ENCODE measurements around the gene ALDH1A1.

Gene ALDH1A1

DNA sequence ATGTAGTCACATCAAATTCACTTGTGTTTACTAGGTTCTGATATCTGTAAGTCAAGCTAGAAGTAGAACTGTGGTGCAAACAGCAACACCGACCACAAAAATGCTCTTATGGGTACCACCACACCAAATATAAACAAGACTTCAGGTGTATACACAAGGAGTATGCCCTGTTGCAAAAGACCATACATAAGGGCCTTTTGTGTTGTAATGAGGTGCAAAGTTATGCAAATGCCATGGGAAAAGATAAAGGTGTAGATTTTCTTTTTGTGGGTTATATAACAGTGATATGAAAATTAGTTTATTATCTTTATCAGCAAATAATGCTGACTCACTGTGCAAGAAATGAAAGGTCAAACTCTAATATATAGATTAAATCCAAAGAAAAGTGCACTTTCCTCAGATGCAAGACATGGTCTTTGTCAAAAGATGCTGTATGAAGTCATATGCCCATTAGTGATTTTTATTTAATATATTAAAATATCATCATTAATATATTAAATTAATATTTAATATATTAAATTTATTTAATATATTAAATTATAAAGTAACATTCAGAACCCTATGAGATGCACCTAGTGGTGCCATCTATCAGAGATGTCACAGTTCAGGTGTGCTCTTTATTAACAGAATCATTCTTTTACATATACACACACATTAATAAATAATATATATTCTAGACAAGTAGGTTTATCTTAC is 26.7 kb upstream of the ALDH1A1 start:
- DNase-seq (ENCODE audit: low read depth): no peak

DNA sequence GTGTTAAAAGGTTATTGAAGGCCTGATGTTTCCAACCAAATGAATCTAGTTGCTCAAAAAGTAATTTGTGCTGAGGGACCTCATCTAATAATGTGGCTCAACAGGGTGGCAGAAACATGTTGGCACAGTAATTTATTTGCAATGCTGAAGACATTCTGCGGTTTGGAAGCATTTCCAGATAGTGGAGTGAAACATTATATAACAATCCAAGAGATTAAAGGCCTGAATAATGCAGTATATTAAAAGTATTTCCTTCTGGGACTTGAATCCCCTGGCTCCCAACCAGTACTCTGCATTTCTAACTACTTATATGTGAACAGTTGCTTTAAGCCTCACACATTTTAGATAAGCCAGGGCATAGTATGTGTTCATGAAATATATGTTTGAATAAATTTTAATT is 25.9 kb upstream of the ALDH1A1 start:
- no peak for DNase-seq (ENCODE audit: low read depth)

DNA sequence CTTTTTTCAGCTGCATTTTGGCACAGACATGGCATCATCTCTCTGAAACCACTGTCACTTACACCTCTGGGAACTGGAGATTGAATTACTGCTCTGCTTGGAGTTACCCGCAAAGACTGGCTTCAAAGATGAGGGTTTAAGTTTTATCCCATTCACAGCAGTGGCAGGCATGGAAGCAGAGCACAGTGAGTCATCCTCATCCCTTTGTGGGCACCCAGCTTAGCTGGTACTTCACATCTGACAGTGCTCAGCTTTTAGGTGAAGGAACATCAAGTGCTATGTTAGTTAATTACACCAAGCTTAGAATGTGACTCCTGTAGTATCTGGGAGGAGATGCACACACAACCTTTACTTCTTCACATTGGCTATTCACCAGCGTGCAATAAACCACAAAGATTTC is 24.8 kb upstream of the ALDH1A1 start:
- DNase-seq (ENCODE audit: low read depth): no peak

DNA sequence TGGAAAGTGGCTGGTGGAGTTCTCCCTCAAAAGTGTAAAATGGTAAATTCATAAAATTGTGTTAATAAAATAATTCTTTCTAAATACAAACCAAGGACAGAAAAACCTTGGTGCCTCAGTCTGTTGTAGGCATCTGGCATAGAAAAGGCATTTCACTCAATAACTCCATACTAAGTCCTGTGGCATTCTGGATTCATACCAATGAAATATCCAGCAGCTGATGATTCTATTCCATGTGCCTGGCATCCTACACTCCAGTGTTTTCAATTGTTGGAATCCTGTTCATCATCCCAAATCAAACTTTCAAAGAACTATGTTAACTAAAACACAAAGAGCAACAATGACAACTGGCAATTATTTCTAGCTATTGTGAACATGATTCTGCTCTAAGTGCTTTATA is 21.6 kb upstream of the ALDH1A1 start:
- no peak for DNase-seq (ENCODE audit: low read depth)

DNA sequence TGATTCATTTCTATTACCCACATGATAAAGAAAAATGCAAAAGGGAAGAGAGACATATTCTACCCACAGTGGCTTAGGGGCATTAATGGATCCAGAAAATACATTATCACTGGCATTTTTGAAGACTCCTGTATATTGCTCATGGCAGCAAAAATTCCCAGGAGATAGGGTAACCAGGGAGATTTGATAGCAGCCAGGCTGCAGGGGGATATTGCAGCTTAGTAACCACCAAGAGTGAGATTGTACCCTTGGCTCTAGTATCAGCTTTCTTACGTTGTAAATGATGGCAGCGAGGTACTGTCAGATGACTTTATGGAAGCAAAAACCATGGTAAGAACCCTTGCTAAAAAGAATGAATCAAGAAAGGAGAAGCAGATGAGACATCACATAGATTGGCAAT is 19.8 kb upstream of the ALDH1A1 start:
- no peak for DNase-seq (ENCODE audit: low read depth)

DNA sequence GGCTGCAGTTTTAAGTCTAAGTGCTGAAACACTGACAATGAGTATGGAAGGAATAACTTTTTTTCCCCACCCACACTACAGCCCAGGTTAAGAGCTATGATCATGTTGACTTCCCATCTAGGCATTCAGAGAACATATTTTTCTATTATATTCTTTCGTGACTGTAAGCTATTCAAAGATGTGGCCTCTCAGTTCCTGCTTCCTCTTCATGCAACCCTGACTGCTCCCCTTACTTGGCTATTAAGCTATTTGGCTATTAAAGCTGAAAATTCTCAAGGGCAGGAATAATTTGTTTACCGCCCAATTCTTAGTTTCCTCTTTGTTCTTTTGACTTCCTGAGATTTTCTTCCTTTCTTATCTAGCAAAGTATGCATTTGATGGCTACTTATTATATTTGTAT is 18.6 kb upstream of the ALDH1A1 start:
- no peak for DNase-seq (ENCODE audit: low read depth)

DNA sequence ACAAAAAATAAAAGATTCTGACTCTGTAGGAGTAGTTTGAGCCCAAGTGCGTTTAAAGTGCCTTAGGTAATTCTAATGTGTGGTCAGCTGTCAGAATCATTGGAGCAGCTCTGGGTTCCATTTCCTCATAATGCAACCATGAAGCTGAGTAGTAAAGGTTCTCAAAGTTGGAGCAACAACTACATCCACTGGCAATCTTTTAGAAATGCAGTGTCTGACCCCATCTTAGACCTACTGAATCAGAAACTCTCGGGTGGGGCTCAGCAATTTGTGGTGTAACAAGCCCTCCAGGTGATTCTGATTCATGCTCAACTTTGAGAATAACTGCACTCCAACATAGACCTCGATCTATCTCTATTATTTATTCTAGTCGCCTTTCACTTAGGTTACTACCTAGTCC is 7.6 kb upstream of the ALDH1A1 start:
- DNase-seq (ENCODE audit: low read depth): no peak

DNA sequence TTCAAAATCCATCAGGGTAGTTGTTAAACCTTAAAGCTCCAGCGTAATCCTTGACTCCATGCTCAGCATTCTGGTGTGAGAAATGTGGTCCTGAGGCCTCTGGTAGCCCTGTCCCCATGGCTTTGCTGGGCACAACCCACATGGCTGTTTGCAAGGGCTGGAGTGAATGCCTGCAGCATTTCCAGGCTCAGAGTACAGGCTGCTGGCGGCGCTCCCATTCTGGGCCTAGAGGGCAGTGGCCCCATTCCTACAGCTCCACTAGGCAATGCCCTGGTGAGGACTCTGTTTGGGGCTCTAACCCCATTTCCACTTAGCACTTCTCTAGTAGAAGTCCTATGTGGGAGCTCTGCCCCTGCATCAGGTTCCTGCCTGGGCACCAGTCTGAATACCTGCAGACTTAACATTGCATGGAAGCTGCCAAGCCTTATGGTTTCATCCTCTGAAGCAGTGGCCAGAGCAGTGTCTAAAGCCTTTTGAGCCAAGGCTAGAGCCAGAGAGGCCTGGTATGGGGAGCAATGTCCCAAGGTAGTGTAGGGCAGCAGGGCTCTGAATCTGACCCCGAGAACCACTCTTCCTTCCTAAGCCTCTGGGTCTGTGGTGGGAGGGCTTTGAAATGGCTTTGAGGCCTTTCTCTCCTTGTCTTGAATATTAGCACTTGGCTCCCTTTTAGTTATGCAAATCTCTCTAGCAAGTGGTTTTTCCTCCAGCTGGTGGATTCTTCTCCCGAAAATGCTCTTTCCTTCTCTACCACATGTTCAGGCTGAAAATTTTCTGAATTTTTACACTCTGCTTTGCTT is 5.8 kb upstream of the ALDH1A1 start:
- no peak for DNase-seq (ENCODE audit: low read depth)

DNA sequence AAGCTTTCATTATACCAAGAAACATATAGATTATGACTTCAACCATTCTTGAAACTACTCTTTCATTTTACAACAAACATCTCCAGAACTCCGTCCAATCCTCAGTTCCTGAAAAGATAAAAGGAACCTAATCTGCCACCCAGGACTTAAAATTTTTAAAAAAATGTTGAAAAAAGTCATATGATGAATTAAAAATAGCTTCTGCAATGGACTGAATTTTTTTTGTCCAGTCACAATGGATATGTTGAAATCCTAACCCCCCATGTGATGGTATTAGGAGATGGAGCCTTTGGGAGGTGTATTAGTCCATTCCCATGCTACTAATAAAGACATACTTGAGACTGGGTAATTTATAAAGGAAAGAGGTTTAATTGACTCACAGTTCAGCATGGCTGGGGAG is 2.7 kb upstream of the ALDH1A1 start:
- no peak for DNase-seq (ENCODE audit: low read depth)

DNA sequence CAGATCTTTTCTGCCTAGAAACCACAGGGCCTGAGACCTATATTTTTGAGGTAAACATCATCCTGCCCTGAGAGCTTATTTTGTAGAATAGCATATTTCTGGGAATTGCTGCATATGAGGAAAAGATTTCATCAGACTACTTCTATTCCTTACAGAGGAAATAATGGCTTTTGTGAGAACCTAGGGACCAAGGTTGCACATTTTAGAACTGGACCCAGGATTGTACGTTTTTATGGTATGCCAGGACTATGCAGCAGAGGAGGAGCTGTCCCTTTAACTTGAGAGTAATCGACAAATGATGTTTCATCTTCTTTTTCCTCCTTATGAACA is 2.2 kb upstream of the ALDH1A1 start:
- no peak for DNase-seq (ENCODE audit: low read depth)

DNA sequence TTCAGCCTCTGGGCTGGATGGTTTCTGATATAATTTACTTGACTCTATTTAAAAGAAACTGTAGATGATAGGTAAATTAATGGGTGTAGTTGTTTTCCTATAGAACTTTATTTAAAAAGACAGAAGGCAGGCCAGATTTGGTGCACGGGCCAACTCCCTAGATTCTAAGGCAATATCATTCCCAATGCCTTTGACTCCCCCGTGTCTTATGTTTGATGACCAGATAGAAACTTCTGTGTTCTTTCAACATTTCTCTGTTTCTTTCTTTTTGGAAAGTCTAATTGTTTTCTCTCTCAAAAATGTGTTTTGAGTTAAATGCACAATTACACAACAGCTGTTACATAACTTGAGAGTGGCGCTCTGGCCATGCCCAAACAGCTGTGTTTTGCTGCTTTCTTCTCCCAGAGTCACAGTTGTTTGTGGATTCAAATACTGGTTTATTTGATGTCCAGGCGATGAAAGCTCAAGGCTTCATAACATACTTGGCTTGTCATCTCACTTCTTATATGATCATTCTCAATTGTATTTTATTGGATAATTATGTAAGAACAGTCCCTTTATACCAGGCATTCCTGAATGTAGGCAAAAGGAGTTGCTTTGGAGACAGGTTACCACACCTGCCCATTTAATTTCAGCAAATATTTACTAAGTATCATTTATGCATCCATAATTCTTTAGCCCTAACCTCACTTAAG is 1.7 kb upstream of the ALDH1A1 start:
- DNase-seq (ENCODE audit: low read depth): no peak

DNA sequence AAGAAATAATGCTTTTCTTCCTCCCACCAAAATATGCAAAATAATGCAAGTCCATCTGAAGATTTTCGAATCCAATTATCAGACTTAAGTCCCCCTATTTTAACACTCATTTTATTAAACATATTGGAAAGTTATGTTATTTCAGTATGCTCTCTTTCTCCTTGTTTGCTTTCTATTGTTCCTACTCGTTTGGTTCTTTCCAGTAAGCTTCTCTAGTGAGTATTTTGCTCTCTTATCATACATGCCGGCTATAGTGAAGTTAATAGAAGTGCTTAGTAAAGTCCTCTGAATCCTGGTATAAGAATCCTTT is 517 bp downstream of the ALDH1A1 start:
- no peak for DNase-seq (ENCODE audit: low read depth)

DNA sequence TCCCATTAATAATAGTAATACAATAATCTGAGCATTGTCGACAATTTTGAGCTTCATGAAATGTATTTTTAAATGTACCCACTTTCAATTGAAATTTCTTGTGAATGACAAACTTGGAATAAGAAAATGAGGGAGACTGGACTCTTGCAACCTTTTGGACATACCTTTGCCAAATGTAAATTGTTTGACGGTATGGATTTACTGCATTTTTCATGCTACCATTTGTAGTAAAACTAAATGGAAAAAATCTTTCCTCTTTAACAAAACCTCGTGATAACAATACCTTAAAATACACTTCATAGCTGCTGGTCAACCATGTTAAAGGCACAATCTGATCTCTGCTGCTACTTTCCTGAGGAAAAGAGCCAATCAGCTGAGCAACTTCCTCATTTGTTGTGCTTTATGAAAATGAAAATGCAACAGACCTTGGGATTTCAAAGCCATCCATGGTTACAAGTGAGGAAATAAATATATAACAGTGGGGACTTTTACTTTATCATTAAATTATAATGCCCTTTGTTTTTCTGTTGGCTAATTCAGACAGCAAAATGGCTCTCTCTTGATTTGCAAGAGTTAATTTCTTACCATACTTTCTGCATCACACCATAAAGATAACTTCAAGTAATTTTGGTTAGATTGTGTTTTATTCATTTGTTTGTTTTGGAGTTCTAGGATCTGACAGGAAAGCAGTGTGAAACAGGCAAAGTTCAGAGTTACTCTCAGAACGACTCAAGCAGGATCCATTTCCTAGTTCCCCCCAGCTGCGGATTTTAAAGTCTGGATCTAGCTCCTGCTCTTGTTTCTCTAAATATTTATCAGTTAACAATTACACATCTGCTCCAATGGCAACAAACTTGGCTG is 1.1 kb downstream of the ALDH1A1 start:
- no peak for DNase-seq (ENCODE audit: low read depth)

DNA sequence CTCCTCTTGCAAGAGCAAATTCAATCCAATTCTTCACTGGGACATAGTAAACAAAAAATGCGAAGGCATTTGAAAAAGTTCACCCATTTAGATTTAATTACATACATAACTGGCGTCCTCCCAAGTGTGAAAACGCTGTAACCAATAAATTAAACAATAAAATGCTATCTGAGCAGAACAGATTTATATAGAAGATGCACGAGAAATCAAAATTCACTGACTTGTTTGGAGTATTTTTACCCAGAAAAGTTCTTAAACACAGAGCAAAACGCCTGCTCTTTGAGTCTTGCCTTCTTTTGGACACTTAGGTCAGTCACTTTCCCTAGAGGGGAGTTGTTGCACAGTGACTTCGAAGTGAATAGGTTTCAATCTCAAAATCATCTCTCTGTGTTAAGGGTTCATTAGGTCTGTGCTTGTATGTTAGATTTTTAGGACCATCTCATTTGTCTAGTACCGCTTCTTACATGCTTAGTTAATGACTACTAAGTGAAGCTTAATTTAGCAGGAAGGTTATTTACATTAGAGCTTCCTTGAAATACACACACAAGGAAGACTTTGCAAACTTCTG is 1.9 kb downstream of the ALDH1A1 start:
- no peak for DNase-seq (ENCODE audit: low read depth)

DNA sequence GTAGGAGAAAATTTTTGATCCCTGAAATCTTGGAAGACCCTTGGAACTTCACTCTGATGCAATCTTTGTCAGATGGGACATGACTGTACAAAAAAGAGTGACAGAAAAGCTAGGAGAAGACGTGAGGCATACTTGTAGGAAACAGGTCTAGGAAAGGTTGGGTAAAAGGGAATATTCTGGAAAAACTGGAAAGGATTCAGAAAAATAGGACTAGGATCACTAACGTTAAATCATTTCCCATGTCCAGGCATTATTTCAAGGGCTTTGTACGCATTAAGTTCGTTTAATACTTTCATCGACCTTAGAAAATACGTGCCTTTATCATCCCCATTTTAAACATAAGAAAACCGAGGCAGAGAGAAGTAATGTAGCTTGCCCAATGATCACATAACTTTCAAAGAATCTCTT is 2.9 kb downstream of the ALDH1A1 start:
- no peak for DNase-seq (ENCODE audit: low read depth)

DNA sequence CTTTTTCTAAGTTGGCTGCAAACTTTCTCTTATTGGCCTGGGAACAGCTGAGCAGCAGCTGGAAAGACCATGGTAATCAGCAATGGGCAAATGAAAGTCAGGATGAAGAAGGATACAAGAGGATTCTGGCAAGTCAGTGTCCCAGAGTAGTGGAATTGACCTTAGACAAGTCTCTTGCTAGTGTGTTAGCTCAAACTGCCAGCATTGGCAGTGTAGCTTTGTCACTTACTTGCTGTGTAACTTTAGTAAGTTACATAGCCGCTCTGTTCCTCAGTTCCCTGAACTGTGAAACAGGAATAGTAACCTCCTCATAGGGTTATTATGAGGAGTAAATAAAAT is 3.6 kb downstream of the ALDH1A1 start:
- no peak for DNase-seq (ENCODE audit: low read depth)

DNA sequence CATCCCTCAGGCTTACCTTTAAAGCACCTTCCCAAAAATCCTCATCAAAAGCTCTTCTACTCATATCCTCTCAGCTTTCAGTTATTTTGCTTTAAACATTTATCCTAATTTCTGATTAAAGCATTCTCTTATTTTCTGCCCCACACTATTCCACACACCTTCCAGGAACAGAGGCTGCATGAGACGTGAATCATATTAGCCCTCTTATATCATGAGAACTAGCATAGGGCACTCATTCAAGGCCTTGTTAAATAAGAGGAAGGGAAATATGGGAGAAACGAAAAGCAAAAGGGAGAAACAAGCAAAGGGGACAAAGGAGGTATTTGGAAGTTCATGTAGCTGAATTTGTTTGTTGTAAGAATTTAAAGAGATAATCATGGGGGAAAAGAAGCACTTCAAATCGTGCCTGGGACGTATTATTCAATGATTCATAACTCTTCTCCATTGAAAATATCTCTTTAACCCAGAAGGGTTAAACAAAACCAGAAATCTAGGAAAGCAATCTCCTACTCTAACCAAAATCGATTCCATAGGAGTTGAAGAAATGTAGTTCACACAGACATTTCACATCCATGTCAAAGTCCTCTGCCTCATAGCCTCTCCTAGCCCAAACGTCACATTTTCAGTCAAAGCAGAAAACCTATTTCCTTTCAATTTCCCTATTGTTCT is 4.1 kb downstream of the ALDH1A1 start:
- DNase-seq (ENCODE audit: low read depth): no peak

DNA sequence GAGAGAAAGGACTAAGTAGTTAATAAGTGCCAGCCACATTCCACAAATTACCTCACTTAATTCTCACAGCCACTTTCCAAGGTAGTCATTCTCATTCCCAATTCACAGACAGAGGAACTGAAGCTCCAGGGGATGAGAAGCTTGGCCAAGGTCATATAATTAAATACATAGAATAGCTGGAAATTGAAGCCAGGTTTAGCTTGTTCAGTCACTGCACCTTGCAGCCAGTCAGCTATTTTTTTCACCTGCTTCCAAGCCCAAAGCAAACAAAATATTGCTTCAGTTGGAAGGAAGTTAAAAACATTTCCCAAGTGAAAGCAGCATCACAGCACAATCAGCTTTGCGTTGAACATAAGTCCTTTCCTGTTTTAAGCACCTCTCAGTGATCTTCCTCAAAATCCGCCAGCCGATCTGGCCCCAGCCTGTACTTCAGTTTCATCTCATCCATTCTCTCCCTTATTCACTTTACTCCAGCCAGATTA is 4.8 kb downstream of the ALDH1A1 start:
- DNase-seq (ENCODE audit: low read depth): no peak

DNA sequence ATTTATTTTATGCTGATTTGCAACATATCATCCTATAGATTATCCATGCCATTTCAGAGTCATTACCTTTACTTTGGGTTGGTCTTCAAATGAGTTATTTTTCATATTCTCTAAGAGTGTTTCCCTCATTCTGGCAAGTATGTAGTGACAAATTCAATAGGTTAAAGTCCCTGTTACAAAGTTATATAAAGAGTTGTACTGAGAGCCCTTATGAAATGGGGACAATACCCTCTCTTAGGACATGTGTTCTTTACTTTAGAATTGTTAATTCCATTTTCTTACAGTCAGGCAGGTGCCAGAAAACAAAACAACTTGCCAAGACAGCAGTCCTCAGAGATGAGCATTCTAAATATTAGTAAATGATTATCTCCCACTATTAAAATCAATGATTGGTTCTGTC is 6.0 kb downstream of the ALDH1A1 start:
- DNase-seq (ENCODE audit: low read depth): no peak

DNA sequence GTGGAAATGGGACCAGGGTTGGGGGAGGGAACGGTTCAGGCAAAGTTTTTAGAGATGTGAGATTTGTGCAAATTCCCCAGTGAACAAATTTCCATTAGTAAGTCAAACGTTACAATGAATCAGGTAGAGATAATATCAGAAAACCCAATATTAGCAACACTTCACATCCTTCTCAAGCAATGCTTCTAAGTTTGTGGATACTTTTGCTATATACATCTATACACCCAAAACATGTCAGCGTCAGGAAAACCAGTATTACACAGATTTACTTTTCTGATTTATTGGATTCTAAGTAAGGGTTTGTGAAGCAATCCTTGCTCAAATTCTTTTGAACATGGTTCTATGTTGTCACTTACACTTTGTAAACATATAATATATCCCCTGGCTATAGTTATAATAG is 6.5 kb downstream of the ALDH1A1 start:
- DNase-seq (ENCODE audit: low read depth): no peak

DNA sequence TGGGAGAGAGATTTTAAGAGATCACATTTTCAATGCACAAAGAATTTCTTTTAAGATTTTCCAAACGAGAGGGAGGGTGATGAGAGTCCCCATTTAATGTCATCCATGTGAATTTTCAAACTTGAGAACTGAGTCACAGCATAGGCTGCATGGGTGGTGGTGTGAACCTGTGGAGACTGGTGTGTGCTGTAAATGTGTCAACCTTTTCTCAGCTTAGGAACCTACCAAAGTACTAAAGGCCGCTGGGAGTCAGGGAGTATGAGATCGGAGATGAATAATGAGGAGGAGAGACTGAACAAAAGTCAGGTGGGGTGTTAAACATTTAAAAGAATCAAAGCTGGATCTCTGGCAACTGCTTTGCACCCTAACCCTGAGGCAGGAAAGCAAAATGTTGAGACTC is 7.5 kb downstream of the ALDH1A1 start:
- DNase-seq (ENCODE audit: low read depth): no peak

All from stimulated activated CD8-positive, alpha-beta memory T cell treated with anti-CD3 and anti-CD28 coated beads, Interleukin-4, amount 100 ng/mL, for 24 hours (primary cell).